Measurements from ENCODE around the gene SHMT1.
A peak's percentile ranks its signal among the peaks of the same experiment; 100 is the strongest.

SHMT1 gene

DNA sequence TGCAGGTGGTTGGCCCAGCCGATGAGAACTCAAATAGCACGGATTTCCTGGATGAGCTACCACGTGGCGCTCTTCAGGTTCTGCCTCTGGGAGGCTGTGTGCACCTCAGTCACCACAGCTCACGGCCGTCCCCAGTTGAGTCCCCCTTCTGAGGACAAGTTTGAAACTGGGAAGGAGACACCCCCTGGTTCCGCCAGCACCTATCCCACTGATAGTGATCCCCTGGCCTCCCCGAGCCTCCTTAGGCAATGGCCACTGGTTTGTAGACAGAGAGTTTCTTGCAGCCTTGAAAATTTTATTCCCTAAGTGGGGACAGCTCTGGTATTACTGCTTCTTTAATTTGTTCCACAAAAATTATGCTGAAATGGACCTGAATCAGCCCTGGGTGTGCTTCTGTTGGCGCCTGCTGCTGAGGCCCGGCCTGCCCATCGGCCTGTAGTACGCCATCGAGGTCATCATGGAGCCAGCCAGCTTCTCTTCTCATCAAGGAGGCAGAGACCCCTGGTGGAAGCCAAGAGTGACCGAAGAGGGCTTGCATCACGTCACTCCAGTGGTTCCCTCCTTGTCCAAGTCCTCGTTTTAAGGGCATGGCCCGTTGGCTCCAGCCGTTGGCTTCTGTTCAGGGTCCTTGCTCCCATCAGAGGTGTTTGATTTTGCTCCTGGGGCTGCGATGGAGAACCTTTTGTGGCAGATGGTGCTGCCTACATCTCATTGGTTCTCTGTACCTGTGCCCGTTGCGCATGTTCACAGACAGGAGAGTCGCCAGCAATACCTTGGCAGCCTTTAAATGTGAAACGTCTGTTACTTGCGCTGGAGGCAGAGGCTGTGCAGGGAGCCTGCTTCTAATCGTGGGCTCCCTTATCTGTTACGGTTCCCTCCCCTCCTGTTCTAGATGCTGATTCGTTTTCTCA lies 39.0 kb downstream of the SHMT1 start:
- Histone ChIP-seq H3K9me3 (ENCODE audit: control insufficient read depth, insufficient read depth, low read length) (no peaks in the 10 kb centered on the region), H3K4me3 (ENCODE audit: low read depth, low read length) (no peak overlapping the region), H3K36me3 (ENCODE audit: control insufficient read depth, insufficient read depth, low read length) (peaks cover 52% of the 10 kb centered on the region), H3K27ac (ENCODE audit: low read depth, low read length) (no peak overlapping the region), H3K27me3 (ENCODE audit: control insufficient read depth, insufficient read depth, low read length) (no peaks in the 10 kb centered on the region), H3K4me1 (ENCODE audit: control insufficient read depth, insufficient read depth, low read length) (no peaks in the 10 kb centered on the region), H3K9ac (ENCODE audit: low read depth, low read length) (no peak overlapping the region)

GRCh38 chr17:18323507-18324139 lies 39.7 kb downstream of the SHMT1 start:
- Histone ChIP-seq H3K36me3 (ENCODE audit: control insufficient read depth, insufficient read depth, low read length) (peaks cover 45% of the 10 kb centered on the region), H3K9me3 (ENCODE audit: control insufficient read depth, insufficient read depth, low read length) (no peaks in the 10 kb centered on the region), H3K27me3 (ENCODE audit: control insufficient read depth, insufficient read depth, low read length) (no peaks in the 10 kb centered on the region), H3K27ac (ENCODE audit: low read depth, low read length) (no peak overlapping the region), H3K9ac (ENCODE audit: low read depth, low read length) (no peak overlapping the region), H3K4me3 (ENCODE audit: low read depth, low read length) (no peak overlapping the region), H3K4me1 (ENCODE audit: control insufficient read depth, insufficient read depth, low read length) (no peaks in the 10 kb centered on the region)

- H3K9me3 ChIP-seq (ENCODE audit: control insufficient read depth, insufficient read depth, low read length) = no peaks in the 10 kb centered on the region
- peaks cover 2% of the 10 kb centered on the region for H3K4me1 ChIP-seq (ENCODE audit: control insufficient read depth, insufficient read depth, low read length)
- H3K27me3 ChIP-seq (ENCODE audit: control insufficient read depth, insufficient read depth, low read length) = no peaks in the 10 kb centered on the region
- peaks cover 44% of the 10 kb centered on the region for H3K36me3 ChIP-seq (ENCODE audit: control insufficient read depth, insufficient read depth, low read length)
- H3K4me3 ChIP-seq (ENCODE audit: low read depth, low read length) = no peak overlapping the region
- H3K9ac ChIP-seq (ENCODE audit: low read depth, low read length) = no peak overlapping the region
- H3K27ac ChIP-seq (ENCODE audit: low read depth, low read length) = no peak overlapping the region
These were observed 40.3 kb downstream of the SHMT1 start for GRCh38 chr17:18323007-18323406.

DNA sequence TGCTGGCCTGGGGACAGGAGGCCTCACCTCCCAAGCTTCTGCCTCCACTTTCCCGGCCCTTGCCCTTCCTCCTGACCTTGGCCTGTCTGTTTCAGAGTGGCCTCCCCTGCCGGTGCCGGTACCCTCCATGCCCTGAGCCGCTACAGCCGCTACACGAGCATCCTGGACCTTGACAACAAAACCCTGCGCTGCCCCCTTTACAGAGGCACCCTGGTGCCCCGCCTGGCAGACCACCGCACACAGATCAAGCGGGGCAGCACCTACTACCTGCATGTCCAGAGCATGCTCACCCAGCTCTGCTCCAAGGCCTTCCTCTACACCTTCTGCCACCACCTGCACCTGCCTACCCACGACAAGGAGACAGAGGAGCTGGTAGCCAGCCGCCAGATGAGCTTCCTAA lies 40.8 kb downstream of the SHMT1 start:
- H3K9me3 ChIP-seq (ENCODE audit: control insufficient read depth, insufficient read depth, low read length) = no peaks in the 10 kb centered on the region
- H3K27me3 ChIP-seq (ENCODE audit: control insufficient read depth, insufficient read depth, low read length) = no peaks in the 10 kb centered on the region
- peaks cover 44% of the 10 kb centered on the region for H3K36me3 ChIP-seq (ENCODE audit: control insufficient read depth, insufficient read depth, low read length)
- no peak overlapping the region for H3K4me3 ChIP-seq (ENCODE audit: low read depth, low read length)
- H3K9ac ChIP-seq (ENCODE audit: low read depth, low read length) = no peak overlapping the region
- H3K27ac ChIP-seq (ENCODE audit: low read depth, low read length) = no peak overlapping the region
- peaks cover 7% of the 10 kb centered on the region for H3K4me1 ChIP-seq (ENCODE audit: control insufficient read depth, insufficient read depth, low read length)

DNA sequence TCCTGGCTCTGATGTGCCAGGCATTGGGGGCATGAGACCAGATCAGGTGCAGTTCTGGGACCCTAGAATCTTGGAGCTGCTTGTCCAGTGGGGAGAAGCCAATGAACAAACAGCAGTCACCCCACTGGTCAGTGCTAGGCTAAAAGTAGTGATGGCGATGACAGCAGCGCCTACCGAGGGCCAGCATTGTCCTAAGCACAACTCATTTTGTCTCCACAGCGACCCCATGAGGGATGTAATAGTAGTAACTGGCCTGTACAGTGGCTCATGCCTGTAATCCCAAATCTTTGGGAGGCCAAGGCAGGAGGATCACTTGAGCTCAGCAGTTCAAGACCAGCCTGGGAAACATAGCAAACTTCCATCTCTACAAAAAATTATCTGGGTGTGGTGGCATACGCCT lies 42.0 kb downstream of the SHMT1 start:
- H3K4me3 ChIP-seq (ENCODE audit: low read depth, low read length) = no peak overlapping the region
- H3K27me3 ChIP-seq (ENCODE audit: control insufficient read depth, insufficient read depth, low read length) = no peaks in the 10 kb centered on the region
- H3K36me3 ChIP-seq (ENCODE audit: control insufficient read depth, insufficient read depth, low read length) = peaks cover 51% of the 10 kb centered on the region
- peaks cover 7% of the 10 kb centered on the region for H3K4me1 ChIP-seq (ENCODE audit: control insufficient read depth, insufficient read depth, low read length)
- H3K9me3 ChIP-seq (ENCODE audit: control insufficient read depth, insufficient read depth, low read length) = no peaks in the 10 kb centered on the region
- no peak overlapping the region for H3K9ac ChIP-seq (ENCODE audit: low read depth, low read length)
- no peak overlapping the region for H3K27ac ChIP-seq (ENCODE audit: low read depth, low read length)

GRCh38 chr17:18320301-18320700 lies 43.0 kb downstream of the SHMT1 start:
- Histone ChIP-seq H3K9ac (ENCODE audit: low read depth, low read length) (no peak overlapping the region), H3K36me3 (ENCODE audit: control insufficient read depth, insufficient read depth, low read length) (peaks cover 50% of the 10 kb centered on the region), H3K9me3 (ENCODE audit: control insufficient read depth, insufficient read depth, low read length) (no peaks in the 10 kb centered on the region), H3K27ac (ENCODE audit: low read depth, low read length) (no peak overlapping the region), H3K4me1 (ENCODE audit: control insufficient read depth, insufficient read depth, low read length) (peaks cover 7% of the 10 kb centered on the region), H3K4me3 (ENCODE audit: low read depth, low read length) (no peak overlapping the region), H3K27me3 (ENCODE audit: control insufficient read depth, insufficient read depth, low read length) (no peaks in the 10 kb centered on the region)

GRCh38 chr17:18319604-18320256 lies 43.6 kb downstream of the SHMT1 start:
- Histone ChIP-seq H3K4me1 (ENCODE audit: control insufficient read depth, insufficient read depth, low read length) (peaks cover 7% of the 10 kb centered on the region), H3K9ac (ENCODE audit: low read depth, low read length) (no peak overlapping the region), H3K36me3 (ENCODE audit: control insufficient read depth, insufficient read depth, low read length) (peaks cover 45% of the 10 kb centered on the region), H3K4me3 (ENCODE audit: low read depth, low read length) (no peak overlapping the region), H3K9me3 (ENCODE audit: control insufficient read depth, insufficient read depth, low read length) (no peaks in the 10 kb centered on the region), H3K27ac (ENCODE audit: low read depth, low read length) (no peak overlapping the region), H3K27me3 (ENCODE audit: control insufficient read depth, insufficient read depth, low read length) (no peaks in the 10 kb centered on the region)

GRCh38 chr17:18318771-18319450 lies 44.4 kb downstream of the SHMT1 start:
- H3K9ac ChIP-seq (ENCODE audit: low read depth, low read length) = no peak overlapping the region
- peaks cover 7% of the 10 kb centered on the region for H3K4me1 ChIP-seq (ENCODE audit: control insufficient read depth, insufficient read depth, low read length)
- H3K36me3 ChIP-seq (ENCODE audit: control insufficient read depth, insufficient read depth, low read length) = peaks cover 37% of the 10 kb centered on the region
- no peaks in the 10 kb centered on the region for H3K9me3 ChIP-seq (ENCODE audit: control insufficient read depth, insufficient read depth, low read length)
- no peaks in the 10 kb centered on the region for H3K27me3 ChIP-seq (ENCODE audit: control insufficient read depth, insufficient read depth, low read length)
- no peak overlapping the region for H3K27ac ChIP-seq (ENCODE audit: low read depth, low read length)
- H3K4me3 ChIP-seq (ENCODE audit: low read depth, low read length) = no peak overlapping the region

- H3K9ac ChIP-seq (ENCODE audit: low read depth, low read length) = no peak overlapping the region
- no peak overlapping the region for H3K27ac ChIP-seq (ENCODE audit: low read depth, low read length)
- peaks cover 30% of the 10 kb centered on the region for H3K36me3 ChIP-seq (ENCODE audit: control insufficient read depth, insufficient read depth, low read length)
- peaks cover 13% of the 10 kb centered on the region for H3K4me1 ChIP-seq (ENCODE audit: control insufficient read depth, insufficient read depth, low read length)
- no peaks in the 10 kb centered on the region for H3K9me3 ChIP-seq (ENCODE audit: control insufficient read depth, insufficient read depth, low read length)
- H3K27me3 ChIP-seq (ENCODE audit: control insufficient read depth, insufficient read depth, low read length) = no peaks in the 10 kb centered on the region
- H3K4me3 ChIP-seq (ENCODE audit: low read depth, low read length) = no peak overlapping the region
These were observed 45.2 kb downstream of the SHMT1 start for GRCh38 chr17:18318117-18318516.

GRCh38 chr17:18315961-18316360 lies 47.4 kb downstream of the SHMT1 start:
- H3K27ac ChIP-seq (ENCODE audit: low read depth, low read length) = peak overlapping the region; percentile 93
- peak overlapping the region; percentile 96 for H3K4me3 ChIP-seq (ENCODE audit: low read depth, low read length)
- H3K9ac ChIP-seq (ENCODE audit: low read depth, low read length) = peak overlapping the region; percentile 88
- peaks cover 13% of the 10 kb centered on the region for H3K4me1 ChIP-seq (ENCODE audit: control insufficient read depth, insufficient read depth, low read length)
- peaks cover 38% of the 10 kb centered on the region for H3K36me3 ChIP-seq (ENCODE audit: control insufficient read depth, insufficient read depth, low read length)
- H3K9me3 ChIP-seq (ENCODE audit: control insufficient read depth, insufficient read depth, low read length) = no peaks in the 10 kb centered on the region
- H3K27me3 ChIP-seq (ENCODE audit: control insufficient read depth, insufficient read depth, low read length) = no peaks in the 10 kb centered on the region

Data from HUES48 (cell line).